SK-N-SH treated with all-trans-retinoic acid at 6 μM for 48 hours (cell line): ENCODE data around the gene TLE7.

Experiments used
- ATAC-seq: fragments of 200-7000 bp; cut with Tn5 transposase; 3 replicates; pipeline ENCODE4 v1.9.1; 2020; ENCODE audit warnings: mild to moderate bottlenecking, moderate library complexity
- ARNTL ChIP-seq: fragments of 450-650 bp; formaldehyde crosslinking; IDR thresholded peaks from 2 replicates; pipeline ENCODE4 v1.5.0; 2020; ENCODE audit warnings: low read depth, mild to moderate bottlenecking, moderate library complexity, borderline replicate concordance
- CREB5 ChIP-seq: fragments of 250-450 bp; sonication (Bioruptor Pico); IDR thresholded peaks from 2 replicates; pipeline ENCODE4 v1.5.1; 2020; ENCODE audit warnings: low read depth, mild to moderate bottlenecking, moderate library complexity
- CSDC2 ChIP-seq: fragments of 250-450 bp; sonication (Bioruptor Pico); IDR thresholded peaks from 2 replicates; pipeline ENCODE4 v1.5.0; 2020; ENCODE audit warnings: mild to moderate bottlenecking, moderate library complexity
- CSRNP3 ChIP-seq: fragments of 250-450 bp; sonication (Bioruptor Pico); IDR thresholded peaks from 2 replicates; pipeline ENCODE4 v1.5.1; 2021; ENCODE audit warnings: mild to moderate bottlenecking, moderate library complexity
- ESRRG ChIP-seq: fragments of 250-450 bp; sonication (Bioruptor Pico); IDR thresholded peaks from 2 replicates; pipeline ENCODE4 v1.6.1; 2021; ENCODE audit warnings: mild to moderate bottlenecking
- GLIS3 ChIP-seq: fragments of 250-450 bp; sonication (Bioruptor Pico); IDR thresholded peaks from 2 replicates; pipeline ENCODE4 v1.5.0; 2020; ENCODE audit warnings: mild to moderate bottlenecking, moderate library complexity
- OSR1 ChIP-seq: fragments of 250-450 bp; sonication (Bioruptor Pico); IDR thresholded peaks from 2 replicates; pipeline ENCODE4 v1.8.0; 2022; ENCODE audit warnings: moderate library complexity, mild to moderate bottlenecking, inconsistent platforms
- PATZ1 ChIP-seq: fragments of 250-450 bp; sonication (Bioruptor Pico); IDR thresholded peaks from 2 replicates; pipeline ENCODE4 v1.8.0; 2020; ENCODE audit warnings: mild to moderate bottlenecking, moderate library complexity, borderline replicate concordance
- POU6F1 ChIP-seq: fragments of 250-450 bp; sonication (Bioruptor Pico); IDR thresholded peaks from 2 replicates; pipeline ENCODE4 v1.8.0; 2021; ENCODE audit warnings: low read depth, mild to moderate bottlenecking, moderate library complexity, borderline replicate concordance
- PPARA ChIP-seq: fragments of 250-450 bp; sonication (Bioruptor Pico); IDR thresholded peaks from 2 replicates; pipeline ENCODE4 v1.5.0; 2020; ENCODE audit warnings: mild to moderate bottlenecking, borderline replicate concordance
- RARB ChIP-seq: fragments of 250-450 bp; sonication (Bioruptor Pico); IDR thresholded peaks from 2 replicates; pipeline ENCODE4 v1.8.0; 2021; ENCODE audit warnings: mild to moderate bottlenecking, moderate library complexity
- SNAI2 ChIP-seq: fragments of 250-450 bp; sonication (Bioruptor Pico); IDR thresholded peaks from 2 replicates; pipeline ENCODE4 v1.5.0; 2020; ENCODE audit warnings: mild to moderate bottlenecking, moderate library complexity
- TCF4 ChIP-seq: fragments of 250-450 bp; sonication (Bioruptor Pico); IDR thresholded peaks from 2 replicates; pipeline ENCODE4 v1.8.0; 2021; ENCODE audit warnings: mild to moderate bottlenecking, moderate library complexity, borderline replicate concordance
- TOX ChIP-seq: fragments of 250-450 bp; sonication (Bioruptor Pico); IDR thresholded peaks from 2 replicates; pipeline ENCODE4 v1.8.0; 2021; ENCODE audit warnings: mild to moderate bottlenecking, moderate library complexity, borderline replicate concordance
- TSHZ2 ChIP-seq: fragments of 250-450 bp; sonication (Bioruptor Pico); IDR thresholded peaks from 2 replicates; pipeline ENCODE4 v1.5.0; 2020; ENCODE audit warnings: mild to moderate bottlenecking, moderate library complexity
- ZC3H10 ChIP-seq: fragments of 250-450 bp; sonication (Bioruptor Pico); IDR thresholded peaks from 2 replicates; pipeline ENCODE4 v1.5.1; 2021; ENCODE audit warnings: mild to moderate bottlenecking, moderate library complexity
- ZFP3 ChIP-seq: fragments of 250-450 bp; sonication (Bioruptor Pico); IDR thresholded peaks from 2 replicates; pipeline ENCODE4 v1.5.0; 2020; ENCODE audit warnings: mild to moderate bottlenecking, moderate library complexity
- ZFP30 ChIP-seq: fragments of 450-650 bp; formaldehyde crosslinking; IDR thresholded peaks from 2 replicates; pipeline ENCODE4 v1.5.0; 2022; ENCODE audit warnings: mild to moderate bottlenecking, moderate library complexity
- ZNF565 ChIP-seq: fragments of 450-650 bp; formaldehyde crosslinking; conservative IDR thresholded peaks from 2 replicates; pipeline ENCODE4 v1.5.0; 2020; ENCODE audit warnings: low read depth, mild to moderate bottlenecking, moderate library complexity
- ZNF70 ChIP-seq: fragments of 450-650 bp; formaldehyde crosslinking; IDR thresholded peaks from 2 replicates; pipeline ENCODE4 v1.5.0; 2020; ENCODE audit warnings: mild to moderate bottlenecking, moderate library complexity
- ZNF8 ChIP-seq: fragments of 450-650 bp; formaldehyde crosslinking; IDR thresholded peaks from 2 replicates; pipeline ENCODE4 v1.5.0; 2020; ENCODE audit warnings: mild to moderate bottlenecking, moderate library complexity

The TLE7 gene

GRCh38 chr16:71442051-71442440 is at the start of gene TLE7:
Gene TLE7 (minus strand): TSS chr16:71442054. CDS start chr16:71433324, 8,730 bp downstream.
- TF ChIP-seq ARNTL: no peak
- ATAC-seq: no peak

- no peak for TF ChIP-seq ZFP30 (CRISPR knock-in tag)
- TF ChIP-seq CSDC2: no peak
- TF ChIP-seq ZNF565 (CRISPR knock-in tag): no peak
- no peak for TF ChIP-seq ESRRG (CRISPR knock-in tag)
- no peak for TF ChIP-seq ZNF70 (CRISPR knock-in tag)
- TF ChIP-seq CSRNP3 (CRISPR knock-in tag): no peak
- no peak for TF ChIP-seq PPARA (CRISPR knock-in tag)
- no peak for TF ChIP-seq TOX (CRISPR knock-in tag)
- no peak for TF ChIP-seq PATZ1 (CRISPR knock-in tag)
- TF ChIP-seq TSHZ2 (CRISPR knock-in tag): no peak
- no peak for TF ChIP-seq GLIS3 (CRISPR knock-in tag)
- TF ChIP-seq RARB: no peak
- TF ChIP-seq SNAI2 (CRISPR knock-in tag): no peak
- TF ChIP-seq ZNF8 (CRISPR knock-in tag): no peak
- no peak for TF ChIP-seq CREB5
- TF ChIP-seq ZC3H10 (CRISPR knock-in tag): no peak
- TF ChIP-seq POU6F1 (CRISPR knock-in tag): no peak
- no peak for TF ChIP-seq TCF4 (CRISPR knock-in tag)
- no peak for ATAC-seq
Observed at GRCh38 chr16:71491054-71491453, 49.2 kb upstream of the TLE7 start.

GRCh38 chr16:71490361-71490760 is 48.5 kb upstream of the TLE7 start:
- no peak for ATAC-seq
- no peak for TF ChIP-seq TCF4 (CRISPR knock-in tag)
- no peak for TF ChIP-seq SNAI2 (CRISPR knock-in tag)
- TF ChIP-seq ZNF565 (CRISPR knock-in tag): no peak
- no peak for TF ChIP-seq OSR1 (CRISPR knock-in tag)
- TF ChIP-seq ARNTL: no peak
- TF ChIP-seq CSRNP3 (CRISPR knock-in tag): no peak
- no peak for TF ChIP-seq TSHZ2 (CRISPR knock-in tag)
- TF ChIP-seq ZNF70 (CRISPR knock-in tag): no peak
- TF ChIP-seq ZFP3: no peak
- TF ChIP-seq CREB5: no peak
- no peak for TF ChIP-seq TOX (CRISPR knock-in tag)
- TF ChIP-seq CSDC2: no peak
